Endodermal cell (in vitro differentiated cells): Measurements from ENCODE around the gene ASB6. TPM values are rescaled to one million over a fixed set of nuclear protein-coding genes. Genes with fewer than 3 reads are reported as not detected.

Experiments used
- DNase-seq: peaks from one replicate; pipeline ENCODE4 v3.0.0-alpha.2; 2017
- H3K27ac ChIP-seq: 2 replicates; pipeline ENCODE4 v1.5.1; 2013; ENCODE audit warnings: mild to moderate bottlenecking, low read depth, low read length, moderate library complexity
- H3K27me3 ChIP-seq: 2 replicates; pipeline ENCODE4 v1.6.1; 2013; ENCODE audit warnings: mild to moderate bottlenecking, low read length, moderate library complexity; ENCODE audit not compliant: insufficient read depth, control insufficient read depth, poor library complexity, severe bottlenecking
- H3K36me3 ChIP-seq: 2 replicates; pipeline ENCODE4 v1.7.0; 2013; ENCODE audit warnings: mild to moderate bottlenecking, low read length, moderate library complexity; ENCODE audit not compliant: control insufficient read depth, insufficient read depth
- H3K4me1 ChIP-seq: one replicate; pipeline ENCODE4 v1.7.0; 2013; ENCODE audit warnings: low read length; ENCODE audit not compliant: control insufficient read depth, insufficient read depth
- H3K4me3 ChIP-seq: 2 replicates; pipeline ENCODE4 v1.5.1; 2013; ENCODE audit warnings: mild to moderate bottlenecking, low read length, moderate library complexity
- H3K9ac ChIP-seq: 2 replicates; pipeline ENCODE4 v1.6.1; 2013; ENCODE audit warnings: mild to moderate bottlenecking, low read length, moderate library complexity; ENCODE audit not compliant: poor library complexity, severe bottlenecking; ENCODE audit errors: extremely low read depth
- H3K9me3 ChIP-seq: 2 replicates; pipeline ENCODE4 v1.6.1; 2013; ENCODE audit warnings: mild to moderate bottlenecking, low read length, moderate library complexity; ENCODE audit not compliant: control insufficient read depth
- H3K27ac Mint-ChIP-seq: 2 replicates; pipeline ENCODE4 v1.8.0; 2020; ENCODE audit warnings: mixed read lengths
- H3K27me3 Mint-ChIP-seq: 2 replicates; pipeline ENCODE4 v1.8.0; 2021; ENCODE audit warnings: mild to moderate bottlenecking, mixed read lengths; ENCODE audit not compliant: insufficient read depth
- H3K36me3 Mint-ChIP-seq: 2 replicates; pipeline ENCODE4 v1.8.0; 2020; ENCODE audit warnings: low read depth, mixed read lengths
- H3K4me1 Mint-ChIP-seq: 2 replicates; pipeline ENCODE4 v1.8.0; 2020; ENCODE audit warnings: mixed read lengths
- H3K4me3 Mint-ChIP-seq: 2 replicates; pipeline ENCODE4 v1.8.0; 2020; ENCODE audit warnings: mild to moderate bottlenecking, moderate library complexity, mixed read lengths
- H3K9me3 Mint-ChIP-seq: 2 replicates; pipeline ENCODE4 v1.8.0; 2020; ENCODE audit warnings: mild to moderate bottlenecking, mixed read lengths
- CTCF ChIP-seq: fragments of 200-600 bp; sonication (generic); conservative IDR thresholded peaks from 2 replicates; pipeline ENCODE4 v1.5.0; 2021; ENCODE audit warnings: antibody characterized with exemption, mild to moderate bottlenecking
- WGBS, 2 experiments: methylation state at CpG; one replicate each; pipeline versions ENCODE4 v1.1.5 to v1.1.7; 2013; ENCODE audit warnings: missing lambda C conversion rate in 2 of 2, mixed read lengths in 1 of 2; ENCODE audit not compliant: insufficient coverage in 1 of 2, insufficient read length in 1 of 2; 5-methylcytosine and 5-hydroxymethylcytosine counted together
- total RNA-seq, 2 donors: library from RNA; stranded (reverse); fragmentation: NEBNext Ultra II Directional in 1 of 2; extraction: Animal tissue kit (Norgen Biotek cat#: 25700) in 1 of 2; gene quantifications; 2 replicates in 1 of 2; 3 replicates in 1 of 2; pipeline ENCODE4 v1.2.1, GENCODE V29; 2021

ASB6 gene
- total RNA-seq, 2 donors from 2014 or later, result 19.8 to 20.2 TPM

- 96 to 97% methylated on average over 30 to 34 of the region's 34 CpGs for WGBS, 2 experiments
- Mint-ChIP-seq H3K4me3 (no peak overlapping the region), H3K4me1 (no peaks in the 10 kb centered on the region), H3K36me3 (peaks cover 40% of the 10 kb centered on the region), H3K9me3 (no peaks in the 10 kb centered on the region), H3K27ac (no peak overlapping the region), H3K27me3 (no peaks in the 10 kb centered on the region)
- peaks cover 57% of the 10 kb centered on the region for H3K36me3 ChIP-seq
- no peaks in the 10 kb centered on the region for H3K4me1 ChIP-seq
- no peaks in the 10 kb centered on the region for H3K9me3 ChIP-seq
- TF ChIP-seq CTCF, result no peak
- no peaks in the 10 kb centered on the region for H3K27me3 ChIP-seq
- no peak overlapping the region for H3K9ac ChIP-seq
- H3K4me3 ChIP-seq, result no peak overlapping the region
- H3K27ac ChIP-seq, result no peak overlapping the region
- no peak for DNase-seq
These were observed 6.6 kb downstream of the ASB6 start for GRCh38 chr9:129635099-129636065.

GRCh38 chr9:129633848-129634247, 8.1 kb downstream of the ASB6 start:
- TF ChIP-seq CTCF, result no peak
- Mint-ChIP-seq H3K9me3 (no peaks in the 10 kb centered on the region), H3K27me3 (no peaks in the 10 kb centered on the region), H3K4me3 (no peak overlapping the region), H3K4me1 (no peaks in the 10 kb centered on the region), H3K36me3 (peaks cover 40% of the 10 kb centered on the region), H3K27ac (no peak overlapping the region)
- no peak overlapping the region for H3K4me3 ChIP-seq
- no peaks in the 10 kb centered on the region for H3K9me3 ChIP-seq
- no peak for DNase-seq
- peaks cover 52% of the 10 kb centered on the region for H3K36me3 ChIP-seq
- 86 to 91% methylated on average over 13 of the region's 13 CpGs for WGBS, 2 experiments
- H3K27ac ChIP-seq, result no peak overlapping the region
- H3K27me3 ChIP-seq, result no peaks in the 10 kb centered on the region
- no peaks in the 10 kb centered on the region for H3K4me1 ChIP-seq
- no peak overlapping the region for H3K9ac ChIP-seq

GRCh38 chr9:129633207-129633606, 8.7 kb downstream of the ASB6 start:
- no peaks in the 10 kb centered on the region for H3K9me3 Mint-ChIP-seq
- TF ChIP-seq CTCF, result no peak
- DNase-seq, result no peak
- no peaks in the 10 kb centered on the region for H3K27me3 Mint-ChIP-seq
- no peak overlapping the region for H3K4me3 Mint-ChIP-seq
- H3K36me3 ChIP-seq, result peaks cover 50% of the 10 kb centered on the region
- no peak overlapping the region for H3K9ac ChIP-seq
- no peak overlapping the region for H3K4me3 ChIP-seq
- no peak overlapping the region for H3K27ac Mint-ChIP-seq
- peaks cover 40% of the 10 kb centered on the region for H3K36me3 Mint-ChIP-seq
- H3K4me1 ChIP-seq, result no peaks in the 10 kb centered on the region
- H3K4me1 Mint-ChIP-seq, result peaks cover 4% of the 10 kb centered on the region
- WGBS, 2 experiments, result 86 to 93% methylated on average over 1 to 4 of the region's 4 CpGs
- no peak overlapping the region for H3K27ac ChIP-seq
- H3K27me3 ChIP-seq, result no peaks in the 10 kb centered on the region
- H3K9me3 ChIP-seq, result no peaks in the 10 kb centered on the region
